ENCODE measurements around the gene FASTKD3.

The FASTKD3 gene

GRCh38 chr5:7849681-7850394 lies 19.0 kb downstream of the FASTKD3 start:
- no peak overlapping the region for H2AFZ ChIP-seq (ENCODE audit: low read length, unreplicated experiment)
- H3K4me3 ChIP-seq (ENCODE audit: low read depth, low read length): no peak overlapping the region
- H3K27ac ChIP-seq (ENCODE audit: low read depth, low read length): no peak overlapping the region
- H3K36me3 ChIP-seq (ENCODE audit: insufficient read depth, low read length): no peaks in the 10 kb centered on the region
- no peaks in the 10 kb centered on the region for H3K79me2 ChIP-seq (ENCODE audit: control insufficient read depth, insufficient read depth, low read length, unreplicated experiment)
- H3K4me1 ChIP-seq (ENCODE audit: control insufficient read depth, insufficient read depth, low read length, unreplicated experiment): peaks cover 4% of the 10 kb centered on the region
- peaks cover 73% of the 10 kb centered on the region for H3K27me3 ChIP-seq (ENCODE audit: insufficient read depth, low read length)

DNA sequence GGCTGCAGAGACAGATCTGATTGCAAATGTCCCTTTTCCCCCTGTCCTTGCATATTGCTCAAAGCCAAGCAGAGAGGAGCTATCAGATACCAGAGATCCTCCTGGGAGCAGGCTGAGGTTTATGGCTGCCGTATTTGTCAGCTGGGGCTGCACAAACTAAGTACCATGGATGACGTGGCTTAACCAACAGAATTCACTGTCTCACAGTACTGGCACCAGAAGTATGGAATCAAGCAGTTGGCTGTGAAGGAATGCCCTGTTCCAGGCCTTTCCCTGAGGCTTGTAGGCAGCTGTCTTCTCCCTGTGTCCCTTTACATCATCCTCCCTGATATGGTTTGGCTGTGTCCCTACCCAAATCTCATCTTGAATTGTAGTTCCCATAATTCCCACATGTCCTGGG lies 20.5 kb downstream of the FASTKD3 start:
- no peak overlapping the region for H3K4me3 ChIP-seq (ENCODE audit: low read depth, low read length)
- H3K27ac ChIP-seq (ENCODE audit: low read depth, low read length): no peak overlapping the region
- no peak overlapping the region for H2AFZ ChIP-seq (ENCODE audit: low read length, unreplicated experiment)
- peaks cover 4% of the 10 kb centered on the region for H3K4me1 ChIP-seq (ENCODE audit: control insufficient read depth, insufficient read depth, low read length, unreplicated experiment)
- peaks cover 87% of the 10 kb centered on the region for H3K27me3 ChIP-seq (ENCODE audit: insufficient read depth, low read length)
- H3K79me2 ChIP-seq (ENCODE audit: control insufficient read depth, insufficient read depth, low read length, unreplicated experiment): no peaks in the 10 kb centered on the region
- H3K36me3 ChIP-seq (ENCODE audit: insufficient read depth, low read length): no peaks in the 10 kb centered on the region

- no peak overlapping the region for H3K27ac ChIP-seq (ENCODE audit: low read depth, low read length)
- H3K4me3 ChIP-seq (ENCODE audit: low read depth, low read length): no peak overlapping the region
- no peaks in the 10 kb centered on the region for H3K36me3 ChIP-seq (ENCODE audit: insufficient read depth, low read length)
- H3K4me1 ChIP-seq (ENCODE audit: control insufficient read depth, insufficient read depth, low read length, unreplicated experiment): no peaks in the 10 kb centered on the region
- H2AFZ ChIP-seq (ENCODE audit: low read length, unreplicated experiment): no peak overlapping the region
- H3K79me2 ChIP-seq (ENCODE audit: control insufficient read depth, insufficient read depth, low read length, unreplicated experiment): no peaks in the 10 kb centered on the region
- H3K27me3 ChIP-seq (ENCODE audit: insufficient read depth, low read length): peaks cover 86% of the 10 kb centered on the region
Measured at GRCh38 chr5:7846327-7846726, 22.5 kb downstream of the FASTKD3 start.

- Histone ChIP-seq H3K4me3 (ENCODE audit: low read depth, low read length) (no peak overlapping the region), H3K79me2 (ENCODE audit: control insufficient read depth, insufficient read depth, low read length, unreplicated experiment) (no peaks in the 10 kb centered on the region), H3K4me1 (ENCODE audit: control insufficient read depth, insufficient read depth, low read length, unreplicated experiment) (no peaks in the 10 kb centered on the region), H3K36me3 (ENCODE audit: insufficient read depth, low read length) (no peaks in the 10 kb centered on the region), H3K27me3 (ENCODE audit: insufficient read depth, low read length) (peaks cover 78% of the 10 kb centered on the region), H3K27ac (ENCODE audit: low read depth, low read length) (no peak overlapping the region), H2AFZ (ENCODE audit: low read length, unreplicated experiment) (no peak overlapping the region)
Measured at GRCh38 chr5:7845557-7845956, 23.3 kb downstream of the FASTKD3 start.

DNA sequence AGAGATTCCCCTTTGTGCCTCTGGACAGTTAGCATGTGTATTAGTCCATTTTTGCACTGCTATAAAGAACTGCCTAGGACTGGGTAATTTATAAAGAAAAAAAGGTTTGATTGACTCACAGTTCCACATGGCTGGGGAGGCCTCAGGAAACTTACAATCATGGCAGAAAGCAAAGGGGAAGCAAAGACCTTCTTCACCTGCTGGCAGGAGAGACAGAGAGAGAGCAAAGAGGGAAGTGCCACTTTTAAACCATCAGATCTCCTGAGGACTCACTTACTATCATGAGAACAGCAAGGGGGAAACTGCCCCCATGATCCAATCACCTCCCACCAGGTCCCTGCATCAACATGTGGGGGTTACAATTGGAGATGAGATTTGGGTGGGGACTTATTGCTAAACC lies 23.9 kb downstream of the FASTKD3 start:
- H2AFZ ChIP-seq (ENCODE audit: low read length, unreplicated experiment): no peak overlapping the region
- peaks cover 73% of the 10 kb centered on the region for H3K27me3 ChIP-seq (ENCODE audit: insufficient read depth, low read length)
- no peaks in the 10 kb centered on the region for H3K36me3 ChIP-seq (ENCODE audit: insufficient read depth, low read length)
- H3K4me1 ChIP-seq (ENCODE audit: control insufficient read depth, insufficient read depth, low read length, unreplicated experiment): no peaks in the 10 kb centered on the region
- H3K27ac ChIP-seq (ENCODE audit: low read depth, low read length): no peak overlapping the region
- no peaks in the 10 kb centered on the region for H3K79me2 ChIP-seq (ENCODE audit: control insufficient read depth, insufficient read depth, low read length, unreplicated experiment)
- H3K4me3 ChIP-seq (ENCODE audit: low read depth, low read length): no peak overlapping the region

- Histone ChIP-seq H3K4me1 (ENCODE audit: control insufficient read depth, insufficient read depth, low read length, unreplicated experiment) (no peaks in the 10 kb centered on the region), H3K36me3 (ENCODE audit: insufficient read depth, low read length) (no peaks in the 10 kb centered on the region), H3K79me2 (ENCODE audit: control insufficient read depth, insufficient read depth, low read length, unreplicated experiment) (no peaks in the 10 kb centered on the region), H3K27me3 (ENCODE audit: insufficient read depth, low read length) (peaks cover 54% of the 10 kb centered on the region), H2AFZ (ENCODE audit: low read length, unreplicated experiment) (no peak overlapping the region), H3K27ac (ENCODE audit: low read depth, low read length) (no peak overlapping the region), H3K4me3 (ENCODE audit: low read depth, low read length) (no peak overlapping the region)
Measured at GRCh38 chr5:7842531-7842930, 26.3 kb downstream of the FASTKD3 start.

- Histone ChIP-seq H2AFZ (ENCODE audit: low read length, unreplicated experiment) (no peak overlapping the region), H3K27ac (ENCODE audit: low read depth, low read length) (no peak overlapping the region), H3K79me2 (ENCODE audit: control insufficient read depth, insufficient read depth, low read length, unreplicated experiment) (no peaks in the 10 kb centered on the region)
Measured at GRCh38 chr5:7837403-7837802, 31.4 kb downstream of the FASTKD3 start.

DNA sequence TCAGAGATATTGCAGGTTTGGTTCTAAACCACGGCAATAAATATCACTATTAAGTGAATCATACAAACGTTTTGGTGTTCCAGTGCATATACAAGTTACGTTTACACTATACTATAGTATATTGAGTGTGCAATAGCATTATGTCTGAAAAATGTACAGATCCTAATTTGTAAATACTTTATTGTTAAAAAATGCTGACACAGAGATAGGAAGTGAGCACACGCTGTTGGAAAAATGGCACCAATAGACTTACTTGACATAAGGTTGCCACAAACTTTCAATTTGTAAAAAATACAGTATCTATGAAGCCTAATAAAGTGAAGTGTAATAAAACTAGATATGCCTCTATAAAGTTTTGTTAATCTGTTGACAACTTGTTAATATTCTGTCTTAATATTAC lies 33.8 kb downstream of the FASTKD3 start:
- Histone ChIP-seq H3K79me2 (ENCODE audit: control insufficient read depth, insufficient read depth, low read length, unreplicated experiment) (no peaks in the 10 kb centered on the region), H3K36me3 (ENCODE audit: insufficient read depth, low read length) (no peaks in the 10 kb centered on the region), H3K27ac (ENCODE audit: low read depth, low read length) (no peak overlapping the region), H3K27me3 (ENCODE audit: insufficient read depth, low read length) (peaks cover 27% of the 10 kb centered on the region), H3K4me3 (ENCODE audit: low read depth, low read length) (no peak overlapping the region), H2AFZ (ENCODE audit: low read length, unreplicated experiment) (no peak overlapping the region), H3K4me1 (ENCODE audit: control insufficient read depth, insufficient read depth, low read length, unreplicated experiment) (no peaks in the 10 kb centered on the region)

More at GRCh38 chr5:7837403-7837802, 31.4 kb downstream of the FASTKD3 start:
- no peak overlapping the region for H3K4me3 ChIP-seq (ENCODE audit: low read depth, low read length)
- no peaks in the 10 kb centered on the region for H3K36me3 ChIP-seq (ENCODE audit: insufficient read depth, low read length)
- H3K27me3 ChIP-seq (ENCODE audit: insufficient read depth, low read length): peaks cover 13% of the 10 kb centered on the region
- H3K4me1 ChIP-seq (ENCODE audit: control insufficient read depth, insufficient read depth, low read length, unreplicated experiment): no peaks in the 10 kb centered on the region

DNA sequence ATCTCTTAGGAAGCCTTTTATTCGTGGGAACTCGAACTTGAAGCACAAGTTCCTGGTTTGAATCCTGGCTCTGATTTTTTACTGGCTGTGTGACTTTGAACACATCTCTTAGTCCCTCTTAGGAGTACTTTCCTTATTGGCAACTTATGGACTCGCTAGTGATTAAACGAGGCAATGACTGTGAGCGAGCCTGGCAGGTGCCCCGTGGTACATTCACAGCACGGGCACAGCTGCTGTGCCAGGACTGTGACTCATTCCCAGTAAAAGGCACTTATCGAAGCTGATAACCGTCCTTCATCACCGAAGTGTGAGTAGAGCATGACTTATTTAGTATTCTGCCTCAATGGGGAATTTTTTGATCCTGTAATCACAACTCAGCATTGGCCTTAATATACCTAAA lies 40.6 kb downstream of the FASTKD3 start:
- Histone ChIP-seq H3K36me3 (ENCODE audit: insufficient read depth, low read length) (no peaks in the 10 kb centered on the region), H3K4me3 (ENCODE audit: low read depth, low read length) (no peak overlapping the region), H2AFZ (ENCODE audit: low read length, unreplicated experiment) (no peak overlapping the region), H3K27ac (ENCODE audit: low read depth, low read length) (no peak overlapping the region), H3K4me1 (ENCODE audit: control insufficient read depth, insufficient read depth, low read length, unreplicated experiment) (no peaks in the 10 kb centered on the region), H3K79me2 (ENCODE audit: control insufficient read depth, insufficient read depth, low read length, unreplicated experiment) (no peaks in the 10 kb centered on the region), H3K27me3 (ENCODE audit: insufficient read depth, low read length) (peaks cover 44% of the 10 kb centered on the region)

GRCh38 chr5:7827610-7828009 lies 41.2 kb downstream of the FASTKD3 start:
- H3K27me3 ChIP-seq (ENCODE audit: insufficient read depth, low read length): peaks cover 51% of the 10 kb centered on the region
- H3K4me3 ChIP-seq (ENCODE audit: low read depth, low read length): no peak overlapping the region
- no peak overlapping the region for H2AFZ ChIP-seq (ENCODE audit: low read length, unreplicated experiment)
- no peaks in the 10 kb centered on the region for H3K79me2 ChIP-seq (ENCODE audit: control insufficient read depth, insufficient read depth, low read length, unreplicated experiment)
- no peak overlapping the region for H3K27ac ChIP-seq (ENCODE audit: low read depth, low read length)
- H3K4me1 ChIP-seq (ENCODE audit: control insufficient read depth, insufficient read depth, low read length, unreplicated experiment): no peaks in the 10 kb centered on the region
- no peaks in the 10 kb centered on the region for H3K36me3 ChIP-seq (ENCODE audit: insufficient read depth, low read length)

GRCh38 chr5:7825630-7826029 lies 43.2 kb downstream of the FASTKD3 start:
- Histone ChIP-seq H3K27me3 (ENCODE audit: insufficient read depth, low read length) (peaks cover 54% of the 10 kb centered on the region), H3K27ac (ENCODE audit: low read depth, low read length) (no peak overlapping the region), H2AFZ (ENCODE audit: low read length, unreplicated experiment) (no peak overlapping the region), H3K4me3 (ENCODE audit: low read depth, low read length) (no peak overlapping the region), H3K79me2 (ENCODE audit: control insufficient read depth, insufficient read depth, low read length, unreplicated experiment) (no peaks in the 10 kb centered on the region), H3K4me1 (ENCODE audit: control insufficient read depth, insufficient read depth, low read length, unreplicated experiment) (no peaks in the 10 kb centered on the region), H3K36me3 (ENCODE audit: insufficient read depth, low read length) (no peaks in the 10 kb centered on the region)
